K562 (cell line): ENCODE measurements around the gene CBX3. TPM values are rescaled to one million over a fixed set of nuclear protein-coding genes. Genes with fewer than 3 reads are reported as not detected.

Experiments used
- AFF1 ChIP-seq, 2 experiments: fragments of 450-650 bp; IDR thresholded peaks; 2 replicates each; pipeline ENCODE4 v1.6.1; 2018; ENCODE audit warnings: mild to moderate bottlenecking in 2 of 2, low read depth in 1 of 2; ENCODE audit not compliant: partially characterized antibody in 2 of 2
- ATF1 ChIP-seq, 2 experiments: fragments of 450-650 bp in 1 of 2; IDR thresholded peaks; 2 replicates each; pipeline ENCODE4 v1.6.1; 2016; ENCODE audit warnings: missing compliant biosample characterization in 1 of 2, missing genetic modification characterization in 1 of 2
- CTBP1 ChIP-seq: fragments of 450-650 bp; IDR thresholded peaks from 2 replicates; pipeline ENCODE4 v1.6.1; 2016; ENCODE audit warnings: borderline replicate concordance
- ETV1 ChIP-seq: fragments of 450-650 bp; conservative IDR thresholded peaks from 2 replicates; pipeline ENCODE4 v1.6.1; 2016; ENCODE audit warnings: missing genetic modification characterization, control low read depth, low read depth, missing compliant biosample characterization
- GABPA ChIP-seq: fragments of 200-800 bp; sonication (Bioruptor generic); conservative IDR thresholded peaks from 2 replicates; pipeline ENCODE4 v1.6.1; 2016; ENCODE audit warnings: low read depth, missing genetic modification characterization, missing compliant biosample characterization
- GATA2 ChIP-seq: sonication (generic); formaldehyde crosslinking; IDR thresholded peaks from 2 replicates; pipeline ENCODE4 v1.4.0; 2020; ENCODE audit warnings: mild to moderate bottlenecking, missing genetic modification reagents
- HDAC2 ChIP-seq: fragments of 450-650 bp; IDR thresholded peaks from 2 replicates; pipeline ENCODE4 v1.6.1; 2016; ENCODE audit warnings: mild to moderate bottlenecking
- MBD2 ChIP-seq: sonication (generic); IDR thresholded peaks from 2 replicates; pipeline ENCODE4 v1.6.1; 2016; ENCODE audit warnings: low read depth, borderline replicate concordance
- MEIS2 ChIP-seq: fragments of 450-650 bp; IDR thresholded peaks from 2 replicates; pipeline ENCODE4 v1.6.1; 2014; ENCODE audit warnings: mild to moderate bottlenecking; ENCODE audit not compliant: partially characterized antibody
- PRDM10 ChIP-seq: fragments of 450-650 bp; IDR thresholded peaks from 2 replicates; pipeline ENCODE4 v1.6.1; 2018; ENCODE audit not compliant: partially characterized antibody
- RCOR1 ChIP-seq, 2 experiments: IDR thresholded peaks; 2 replicates each; pipeline ENCODE4 v1.6.1; 2012; ENCODE audit warnings: low read depth in 2 of 2, low read length in 2 of 2, borderline replicate concordance in 1 of 2, improper control_type of control experiment in 1 of 2
- SAP30 ChIP-seq: fragments of 200-600 bp; sonication (generic); IDR thresholded peaks from 2 replicates; pipeline ENCODE4 v1.6.1; 2012; ENCODE audit warnings: borderline replicate concordance, low read depth, mild to moderate bottlenecking, moderate library complexity, low read length, control low read depth, inconsistent platforms; ENCODE audit not compliant: insufficient read depth, poor library complexity, severe bottlenecking
- ZNF197 ChIP-seq: fragments of 200-800 bp; sonication (Bioruptor generic); IDR thresholded peaks from 2 replicates; pipeline ENCODE4 v1.6.1; 2016; ENCODE audit warnings: low read depth, missing genetic modification characterization, missing compliant biosample characterization
- ZNF354B ChIP-seq: fragments of 250-450 bp; sonication (Bioruptor Pico); IDR thresholded peaks from 2 replicates; pipeline ENCODE4 v1.4.0; 2020
- ZNF41 ChIP-seq: fragments of 250-450 bp; sonication (Bioruptor Pico); conservative IDR thresholded peaks from 2 replicates; pipeline ENCODE4 v1.4.0; 2020; ENCODE audit warnings: mild to moderate bottlenecking
- ZNF584 ChIP-seq: fragments of 200-800 bp; sonication (Bioruptor generic); IDR thresholded peaks from 2 replicates; pipeline ENCODE4 v1.6.1; 2016; ENCODE audit warnings: low read depth, mild to moderate bottlenecking, missing genetic modification characterization, missing compliant biosample characterization
- ZNF639 ChIP-seq, 2 experiments: fragments of 200-800 bp in 1 of 2; sonication (Bioruptor generic) in 1 of 2; sonication (generic) in 1 of 2; formaldehyde crosslinking in 1 of 2; IDR thresholded peaks in 1 of 2; conservative IDR thresholded peaks in 1 of 2; 2 replicates each; pipeline versions ENCODE4 v1.5.0 to v1.6.1; 2016 to 2020; ENCODE audit warnings: missing compliant biosample characterization in 1 of 2, missing genetic modification characterization in 1 of 2, missing genetic modification reagents in 1 of 2
- ZNF766 ChIP-seq: fragments of 200-800 bp; sonication (Bioruptor generic); conservative IDR thresholded peaks from 2 replicates; pipeline ENCODE4 v1.6.1; 2016; ENCODE audit warnings: missing genetic modification characterization, missing compliant biosample characterization
- polyA plus RNA-seq, 8 experiments: library from polyadenylated mRNA; depleted of rRNA in 4 of 8; stranded (reverse) in 5 of 8; unstranded in 3 of 8; fragments of >200 nt; fragmentation: Nextera tagmentation in 2 of 8; fragmentation: Illumina TruSeq in 1 of 8; extraction: Ambion mirVana in 2 of 8; extraction: Trizol in 1 of 8; gene quantifications; 2 replicates each; pipeline versions ENCODE4 v1.2.1 to v1.2.3, GENCODE V29; 2011 to 2014; ENCODE audit warnings: inconsistent platforms in 1 of 8, missing spikeins in 1 of 8
- total RNA-seq, 7 experiments: library from RNA; depleted of rRNA in 6 of 7; stranded (reverse); fragments of >200 nt in 6 of 7; fragmentation: Illumina TruSeq in 2 of 7; extraction: Trizol in 2 of 7; gene quantifications; 2 replicates each; pipeline versions ENCODE4 v1.2.1 to v1.2.3, GENCODE V29; 2011 to 2021; ENCODE audit warnings: low replicate concordance in 1 of 7

The CBX3 gene
- total and polyA plus RNA-seq, 9 of the 15 experiments (the other 6 are each of a cell fraction or from before 2014, with no cell fraction given) = 198 to 413 (median 328) TPM

GRCh38 chr7:26180792-26181198, 20.8 kb upstream of the CBX3 start (continued):
- TF ChIP-seq PRDM10 = peak; percentile 19
- no peak for TF ChIP-seq SAP30
- TF ChIP-seq ZNF639 (CRISPR knock-in tag; conservative IDR thresholded peaks at IDR 0.05 in 1 of 2, IDR thresholded peaks at IDR 0.05 in 1 of 2) = peak in 1 of 2 experiments; percentile 60; a peak in 1 of 4 replicates
- peak; percentile 96 for TF ChIP-seq MEIS2
- TF ChIP-seq ZNF354B (CRISPR knock-in tag) = no peak
- TF ChIP-seq ZNF584 (CRISPR knock-in tag) = no peak
- TF ChIP-seq RCOR1 (IDR thresholded peaks at IDR 0.05; ENCODE audit: borderline replicate concordance in 1 of 2, low read depth in 2 of 2, low read length in 2 of 2) = peak in 1 of 2 experiments; percentile 76; a peak in 1 of 4 replicates
- 0 out of 2 replicates have a peak, but pooled peaks have one; percentile 17 for TF ChIP-seq GABPA (tag)
- TF ChIP-seq MBD2 = peak; percentile 31; the same call in 1 of the 2 replicates
- TF ChIP-seq CTBP1 = peak; percentile 62; the same call in 1 of the 2 replicates
- 0 out of 2 replicates have a peak, but pooled peaks have one; percentile 1 for TF ChIP-seq ZNF41 (CRISPR knock-in tag)
- peak; percentile 84 for TF ChIP-seq ZNF766
- peak; percentile 82; the same call in 1 of the 2 replicates for TF ChIP-seq ZNF197
- TF ChIP-seq GATA2 (CRISPR knock-in tag) = peak; percentile 77
- TF ChIP-seq ATF1 (CRISPR knock-in tag; IDR thresholded peaks at IDR 0.05) = no peak
- peak; percentile 96 for TF ChIP-seq ATF1 (tag; IDR thresholded peaks at IDR 0.05)
- TF ChIP-seq HDAC2 = peak; percentile 65; the same call in 1 of the 2 replicates
- 0 out of 2 replicates have a peak, but pooled peaks have one; percentile 29 for TF ChIP-seq ETV1 (tag)
- peak in 1 of 2 experiments; percentile 61 for TF ChIP-seq AFF1 (IDR thresholded peaks at IDR 0.05; ENCODE audit: low read depth in 1 of 2, partially characterized antibody in 2 of 2)
